ENCODE data around the gene LMNB1.

DNA sequence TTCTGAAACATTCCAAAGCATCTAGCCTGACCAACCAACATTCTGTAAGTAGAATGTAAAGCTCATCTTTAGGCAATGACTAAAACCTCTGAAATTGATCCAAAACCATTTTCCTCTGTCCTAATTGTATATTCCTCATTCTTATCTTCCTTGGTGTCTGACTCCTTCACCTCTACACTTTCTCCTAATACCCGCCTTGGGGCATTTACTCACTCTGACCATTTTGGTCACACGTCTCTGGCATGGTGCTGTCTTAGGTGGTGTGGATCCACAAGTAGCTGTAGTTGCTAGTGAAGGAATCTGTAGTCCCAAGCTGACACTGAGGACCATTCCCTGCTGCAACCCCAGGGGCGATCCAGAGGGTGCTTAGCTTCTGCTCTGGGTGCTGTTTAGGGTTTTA, 40.8 kb upstream of the LMNB1 start:
- TF ChIP-seq, protein P1, sequence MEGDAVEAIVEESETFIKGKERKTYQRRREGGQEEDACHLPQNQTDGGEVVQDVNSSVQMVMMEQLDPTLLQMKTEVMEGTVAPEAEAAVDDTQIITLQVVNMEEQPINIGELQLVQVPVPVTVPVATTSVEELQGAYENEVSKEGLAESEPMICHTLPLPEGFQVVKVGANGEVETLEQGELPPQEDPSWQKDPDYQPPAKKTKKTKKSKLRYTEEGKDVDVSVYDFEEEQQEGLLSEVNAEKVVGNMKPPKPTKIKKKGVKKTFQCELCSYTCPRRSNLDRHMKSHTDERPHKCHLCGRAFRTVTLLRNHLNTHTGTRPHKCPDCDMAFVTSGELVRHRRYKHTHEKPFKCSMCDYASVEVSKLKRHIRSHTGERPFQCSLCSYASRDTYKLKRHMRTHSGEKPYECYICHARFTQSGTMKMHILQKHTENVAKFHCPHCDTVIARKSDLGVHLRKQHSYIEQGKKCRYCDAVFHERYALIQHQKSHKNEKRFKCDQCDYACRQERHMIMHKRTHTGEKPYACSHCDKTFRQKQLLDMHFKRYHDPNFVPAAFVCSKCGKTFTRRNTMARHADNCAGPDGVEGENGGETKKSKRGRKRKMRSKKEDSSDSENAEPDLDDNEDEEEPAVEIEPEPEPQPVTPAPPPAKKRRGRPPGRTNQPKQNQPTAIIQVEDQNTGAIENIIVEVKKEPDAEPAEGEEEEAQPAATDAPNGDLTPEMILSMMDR (IDR thresholded peaks at IDR 0.05) = no peak
- no peak for TF ChIP-seq POLR2A (IDR thresholded peaks at IDR 0.05)
